SK-N-SH treated with all-trans-retinoic acid at 6 μM for 48 hours (cell line): ENCODE results near the gene KAZALD1.

Experiments
- ATAC-seq: fragments of 200-7000 bp; cut with Tn5 transposase; 3 replicates; pipeline ENCODE4 v1.9.1; 2020; ENCODE audit warnings: mild to moderate bottlenecking, moderate library complexity
- ARNTL ChIP-seq: fragments of 450-650 bp; formaldehyde crosslinking; IDR thresholded peaks from 2 replicates; pipeline ENCODE4 v1.5.0; 2020; ENCODE audit warnings: low read depth, mild to moderate bottlenecking, moderate library complexity, borderline replicate concordance
- BACH2 ChIP-seq: fragments of 250-450 bp; sonication (Bioruptor Pico); IDR thresholded peaks from 2 replicates; pipeline ENCODE4 v1.9.0; 2021; ENCODE audit warnings: mild to moderate bottlenecking, borderline replicate concordance
- CREB5 ChIP-seq: fragments of 250-450 bp; sonication (Bioruptor Pico); IDR thresholded peaks from 2 replicates; pipeline ENCODE4 v1.5.1; 2020; ENCODE audit warnings: low read depth, mild to moderate bottlenecking, moderate library complexity
- CSDC2 ChIP-seq: fragments of 250-450 bp; sonication (Bioruptor Pico); IDR thresholded peaks from 2 replicates; pipeline ENCODE4 v1.5.0; 2020; ENCODE audit warnings: mild to moderate bottlenecking, moderate library complexity
- CSRNP3 ChIP-seq: fragments of 250-450 bp; sonication (Bioruptor Pico); IDR thresholded peaks from 2 replicates; pipeline ENCODE4 v1.5.1; 2021; ENCODE audit warnings: mild to moderate bottlenecking, moderate library complexity
- ESRRG ChIP-seq: fragments of 250-450 bp; sonication (Bioruptor Pico); IDR thresholded peaks from 2 replicates; pipeline ENCODE4 v1.6.1; 2021; ENCODE audit warnings: mild to moderate bottlenecking
- OSR1 ChIP-seq: fragments of 250-450 bp; sonication (Bioruptor Pico); IDR thresholded peaks from 2 replicates; pipeline ENCODE4 v1.8.0; 2022; ENCODE audit warnings: moderate library complexity, mild to moderate bottlenecking, inconsistent platforms
- PATZ1 ChIP-seq: fragments of 250-450 bp; sonication (Bioruptor Pico); IDR thresholded peaks from 2 replicates; pipeline ENCODE4 v1.8.0; 2020; ENCODE audit warnings: mild to moderate bottlenecking, moderate library complexity, borderline replicate concordance
- POU6F1 ChIP-seq: fragments of 250-450 bp; sonication (Bioruptor Pico); IDR thresholded peaks from 2 replicates; pipeline ENCODE4 v1.8.0; 2021; ENCODE audit warnings: low read depth, mild to moderate bottlenecking, moderate library complexity, borderline replicate concordance
- PPARA ChIP-seq: fragments of 250-450 bp; sonication (Bioruptor Pico); IDR thresholded peaks from 2 replicates; pipeline ENCODE4 v1.5.0; 2020; ENCODE audit warnings: mild to moderate bottlenecking, borderline replicate concordance
- RARB ChIP-seq: fragments of 250-450 bp; sonication (Bioruptor Pico); IDR thresholded peaks from 2 replicates; pipeline ENCODE4 v1.8.0; 2021; ENCODE audit warnings: mild to moderate bottlenecking, moderate library complexity
- SNAI2 ChIP-seq: fragments of 250-450 bp; sonication (Bioruptor Pico); IDR thresholded peaks from 2 replicates; pipeline ENCODE4 v1.5.0; 2020; ENCODE audit warnings: mild to moderate bottlenecking, moderate library complexity
- TCF4 ChIP-seq: fragments of 250-450 bp; sonication (Bioruptor Pico); IDR thresholded peaks from 2 replicates; pipeline ENCODE4 v1.8.0; 2021; ENCODE audit warnings: mild to moderate bottlenecking, moderate library complexity, borderline replicate concordance
- TSHZ2 ChIP-seq: fragments of 250-450 bp; sonication (Bioruptor Pico); IDR thresholded peaks from 2 replicates; pipeline ENCODE4 v1.5.0; 2020; ENCODE audit warnings: mild to moderate bottlenecking, moderate library complexity
- ZC3H10 ChIP-seq: fragments of 250-450 bp; sonication (Bioruptor Pico); IDR thresholded peaks from 2 replicates; pipeline ENCODE4 v1.5.1; 2021; ENCODE audit warnings: mild to moderate bottlenecking, moderate library complexity
- ZFP3 ChIP-seq: fragments of 250-450 bp; sonication (Bioruptor Pico); IDR thresholded peaks from 2 replicates; pipeline ENCODE4 v1.5.0; 2020; ENCODE audit warnings: mild to moderate bottlenecking, moderate library complexity
- ZFP30 ChIP-seq: fragments of 450-650 bp; formaldehyde crosslinking; IDR thresholded peaks from 2 replicates; pipeline ENCODE4 v1.5.0; 2022; ENCODE audit warnings: mild to moderate bottlenecking, moderate library complexity
- ZNF565 ChIP-seq: fragments of 450-650 bp; formaldehyde crosslinking; conservative IDR thresholded peaks from 2 replicates; pipeline ENCODE4 v1.5.0; 2020; ENCODE audit warnings: low read depth, mild to moderate bottlenecking, moderate library complexity
- ZNF70 ChIP-seq: fragments of 450-650 bp; formaldehyde crosslinking; IDR thresholded peaks from 2 replicates; pipeline ENCODE4 v1.5.0; 2020; ENCODE audit warnings: mild to moderate bottlenecking, moderate library complexity
- ZNF8 ChIP-seq: fragments of 450-650 bp; formaldehyde crosslinking; IDR thresholded peaks from 2 replicates; pipeline ENCODE4 v1.5.0; 2020; ENCODE audit warnings: mild to moderate bottlenecking, moderate library complexity

Gene KAZALD1

GRCh38 chr10:101047961-101048892 is 13.6 kb upstream of the KAZALD1 start:
- no peak for ATAC-seq
- TF ChIP-seq ZFP3 (no peak), ZC3H10 (no peak), PATZ1 (CRISPR knock-in tag) (no peak), PPARA (CRISPR knock-in tag) (no peak), TSHZ2 (CRISPR knock-in tag) (no peak), SNAI2 (CRISPR knock-in tag) (no peak), ARNTL (CRISPR knock-in tag) (no peak), RARB (CRISPR knock-in tag) (no peak), ZNF565 (CRISPR knock-in tag) (no peak), ESRRG (CRISPR knock-in tag) (no peak), ZFP30 (CRISPR knock-in tag) (no peak), OSR1 (CRISPR knock-in tag) (no peak), POU6F1 (CRISPR knock-in tag) (no peak)
- TF ChIP-seq, all 23 proteins: peak for 0

- peak; percentile 81 for ATAC-seq
- TF ChIP-seq TCF4 (no peak), SNAI2 (CRISPR knock-in tag) (no peak), OSR1 (CRISPR knock-in tag) (no peak), CSDC2 (CRISPR knock-in tag) (no peak), PPARA (CRISPR knock-in tag) (no peak), CSRNP3 (CRISPR knock-in tag) (no peak), ZNF8 (no peak), PATZ1 (CRISPR knock-in tag) (no peak), CREB5 (CRISPR knock-in tag) (no peak), ZNF70 (CRISPR knock-in tag) (no peak), BACH2 (CRISPR knock-in tag) (no peak), TSHZ2 (CRISPR knock-in tag) (no peak), POU6F1 (CRISPR knock-in tag) (no peak), ZNF565 (CRISPR knock-in tag) (no peak)
Observed at GRCh38 chr10:101050208-101051069, 11.3 kb upstream of the KAZALD1 start.
